SK-N-SH treated with all-trans-retinoic acid at 6 μM for 48 hours (cell line): Measurements from ENCODE around the gene PCDHGB2.
"Not testable (repeated sequence)": the region's sequence is repeated elsewhere in the genome, so short reads cannot be mapped to it uniquely, and the experiment has no call there.

Source experiments
- ATAC-seq: fragments of 200-7000 bp; cut with Tn5 transposase; 3 replicates; pipeline ENCODE4 v1.9.1; 2020; ENCODE audit warnings: mild to moderate bottlenecking, moderate library complexity
- ARNTL ChIP-seq: fragments of 450-650 bp; formaldehyde crosslinking; IDR thresholded peaks from 2 replicates; pipeline ENCODE4 v1.5.0; 2020; ENCODE audit warnings: low read depth, mild to moderate bottlenecking, moderate library complexity, borderline replicate concordance
- CSDC2 ChIP-seq: fragments of 250-450 bp; sonication (Bioruptor Pico); IDR thresholded peaks from 2 replicates; pipeline ENCODE4 v1.5.0; 2020; ENCODE audit warnings: mild to moderate bottlenecking, moderate library complexity
- ESRRG ChIP-seq: fragments of 250-450 bp; sonication (Bioruptor Pico); IDR thresholded peaks from 2 replicates; pipeline ENCODE4 v1.6.1; 2021; ENCODE audit warnings: mild to moderate bottlenecking
- GLIS3 ChIP-seq: fragments of 250-450 bp; sonication (Bioruptor Pico); IDR thresholded peaks from 2 replicates; pipeline ENCODE4 v1.5.0; 2020; ENCODE audit warnings: mild to moderate bottlenecking, moderate library complexity
- ISL1 ChIP-seq: fragments of 250-450 bp; sonication (Bioruptor Pico); IDR thresholded peaks from 2 replicates; pipeline ENCODE4 v2.1.2; 2022; ENCODE audit warnings: mild to moderate bottlenecking, moderate library complexity
- OSR1 ChIP-seq: fragments of 250-450 bp; sonication (Bioruptor Pico); IDR thresholded peaks from 2 replicates; pipeline ENCODE4 v1.8.0; 2022; ENCODE audit warnings: moderate library complexity, mild to moderate bottlenecking, inconsistent platforms
- PPARA ChIP-seq: fragments of 250-450 bp; sonication (Bioruptor Pico); IDR thresholded peaks from 2 replicates; pipeline ENCODE4 v1.5.0; 2020; ENCODE audit warnings: mild to moderate bottlenecking, borderline replicate concordance
- RARB ChIP-seq: fragments of 250-450 bp; sonication (Bioruptor Pico); IDR thresholded peaks from 2 replicates; pipeline ENCODE4 v1.8.0; 2021; ENCODE audit warnings: mild to moderate bottlenecking, moderate library complexity
- SNAI2 ChIP-seq: fragments of 250-450 bp; sonication (Bioruptor Pico); IDR thresholded peaks from 2 replicates; pipeline ENCODE4 v1.5.0; 2020; ENCODE audit warnings: mild to moderate bottlenecking, moderate library complexity
- TCF4 ChIP-seq: fragments of 250-450 bp; sonication (Bioruptor Pico); IDR thresholded peaks from 2 replicates; pipeline ENCODE4 v1.8.0; 2021; ENCODE audit warnings: mild to moderate bottlenecking, moderate library complexity, borderline replicate concordance
- TOX ChIP-seq: fragments of 250-450 bp; sonication (Bioruptor Pico); IDR thresholded peaks from 2 replicates; pipeline ENCODE4 v1.8.0; 2021; ENCODE audit warnings: mild to moderate bottlenecking, moderate library complexity, borderline replicate concordance
- ZC3H10 ChIP-seq: fragments of 250-450 bp; sonication (Bioruptor Pico); IDR thresholded peaks from 2 replicates; pipeline ENCODE4 v1.5.1; 2021; ENCODE audit warnings: mild to moderate bottlenecking, moderate library complexity
- ZFP3 ChIP-seq: fragments of 250-450 bp; sonication (Bioruptor Pico); IDR thresholded peaks from 2 replicates; pipeline ENCODE4 v1.5.0; 2020; ENCODE audit warnings: mild to moderate bottlenecking, moderate library complexity
- ZFP30 ChIP-seq: fragments of 450-650 bp; formaldehyde crosslinking; IDR thresholded peaks from 2 replicates; pipeline ENCODE4 v1.5.0; 2022; ENCODE audit warnings: mild to moderate bottlenecking, moderate library complexity
- ZNF565 ChIP-seq: fragments of 450-650 bp; formaldehyde crosslinking; conservative IDR thresholded peaks from 2 replicates; pipeline ENCODE4 v1.5.0; 2020; ENCODE audit warnings: low read depth, mild to moderate bottlenecking, moderate library complexity
- ZNF70 ChIP-seq: fragments of 450-650 bp; formaldehyde crosslinking; IDR thresholded peaks from 2 replicates; pipeline ENCODE4 v1.5.0; 2020; ENCODE audit warnings: mild to moderate bottlenecking, moderate library complexity
- ZNF8 ChIP-seq: fragments of 450-650 bp; formaldehyde crosslinking; IDR thresholded peaks from 2 replicates; pipeline ENCODE4 v1.5.0; 2020; ENCODE audit warnings: mild to moderate bottlenecking, moderate library complexity
- TF ChIP-seq, protein P1 (sequence below): fragments of 250-450 bp; sonication (Bioruptor Pico); IDR thresholded peaks from 2 replicates; pipeline ENCODE4 v1.5.0; 2020; ENCODE audit warnings: mild to moderate bottlenecking, moderate library complexity
- TF ChIP-seq, protein P2 (sequence below): fragments of 250-450 bp; sonication (Bioruptor Pico); IDR thresholded peaks from 2 replicates; pipeline ENCODE4 v1.8.0; 2020; ENCODE audit warnings: mild to moderate bottlenecking, moderate library complexity, borderline replicate concordance
- TF ChIP-seq, protein P3 (sequence below): fragments of 250-450 bp; sonication (Bioruptor Pico); IDR thresholded peaks from 2 replicates; pipeline ENCODE4 v1.8.0; 2021; ENCODE audit warnings: low read depth, mild to moderate bottlenecking, moderate library complexity, borderline replicate concordance
- TF ChIP-seq, protein P4 (sequence below): fragments of 250-450 bp; sonication (Bioruptor Pico); IDR thresholded peaks from 2 replicates; pipeline ENCODE4 v1.5.1; 2020; ENCODE audit warnings: low read depth, mild to moderate bottlenecking, moderate library complexity
- TF ChIP-seq, protein P5 (sequence below): fragments of 250-450 bp; sonication (Bioruptor Pico); IDR thresholded peaks from 2 replicates; pipeline ENCODE4 v1.5.1; 2021; ENCODE audit warnings: mild to moderate bottlenecking, moderate library complexity

The PCDHGB2 gene

DNA sequence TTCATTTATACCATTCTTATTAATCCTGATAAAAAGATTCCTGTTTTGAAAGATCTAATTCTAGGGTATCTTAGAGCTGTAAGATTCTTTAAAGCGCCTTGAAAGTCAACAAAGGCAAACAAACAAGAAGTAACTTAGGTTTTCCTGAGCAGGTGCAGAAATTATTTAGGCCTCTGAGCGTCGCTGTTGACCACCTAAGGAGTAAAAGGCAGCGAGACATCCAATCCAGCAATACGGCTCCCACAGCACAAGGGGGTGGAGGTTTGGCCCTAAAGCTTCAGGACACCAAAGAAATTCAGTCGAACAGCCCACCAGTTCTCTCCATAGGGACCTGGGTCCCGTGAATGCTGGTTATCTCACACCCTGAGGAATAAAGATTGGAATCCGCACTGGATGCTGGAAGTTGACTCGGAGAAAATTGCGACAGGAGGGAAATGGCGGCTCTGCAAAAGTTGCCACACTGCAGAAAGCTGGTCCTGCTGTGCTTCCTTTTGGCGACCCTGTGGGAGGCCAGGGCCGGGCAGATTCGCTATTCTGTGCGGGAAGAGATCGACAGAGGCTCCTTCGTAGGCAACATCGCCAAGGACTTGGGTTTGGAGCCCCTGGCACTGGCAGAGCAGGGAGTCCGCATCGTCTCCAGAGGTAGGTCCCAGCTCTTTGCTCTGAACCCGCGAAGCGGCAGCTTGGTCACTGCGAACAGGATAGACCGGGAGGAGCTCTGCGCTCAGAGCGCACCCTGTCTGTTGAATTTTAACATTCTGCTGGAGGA is 21.1 kb upstream of the PCDHGB2 start, which contains the start of gene PCDHGA2 (continued):
- TF ChIP-seq, protein P1, sequence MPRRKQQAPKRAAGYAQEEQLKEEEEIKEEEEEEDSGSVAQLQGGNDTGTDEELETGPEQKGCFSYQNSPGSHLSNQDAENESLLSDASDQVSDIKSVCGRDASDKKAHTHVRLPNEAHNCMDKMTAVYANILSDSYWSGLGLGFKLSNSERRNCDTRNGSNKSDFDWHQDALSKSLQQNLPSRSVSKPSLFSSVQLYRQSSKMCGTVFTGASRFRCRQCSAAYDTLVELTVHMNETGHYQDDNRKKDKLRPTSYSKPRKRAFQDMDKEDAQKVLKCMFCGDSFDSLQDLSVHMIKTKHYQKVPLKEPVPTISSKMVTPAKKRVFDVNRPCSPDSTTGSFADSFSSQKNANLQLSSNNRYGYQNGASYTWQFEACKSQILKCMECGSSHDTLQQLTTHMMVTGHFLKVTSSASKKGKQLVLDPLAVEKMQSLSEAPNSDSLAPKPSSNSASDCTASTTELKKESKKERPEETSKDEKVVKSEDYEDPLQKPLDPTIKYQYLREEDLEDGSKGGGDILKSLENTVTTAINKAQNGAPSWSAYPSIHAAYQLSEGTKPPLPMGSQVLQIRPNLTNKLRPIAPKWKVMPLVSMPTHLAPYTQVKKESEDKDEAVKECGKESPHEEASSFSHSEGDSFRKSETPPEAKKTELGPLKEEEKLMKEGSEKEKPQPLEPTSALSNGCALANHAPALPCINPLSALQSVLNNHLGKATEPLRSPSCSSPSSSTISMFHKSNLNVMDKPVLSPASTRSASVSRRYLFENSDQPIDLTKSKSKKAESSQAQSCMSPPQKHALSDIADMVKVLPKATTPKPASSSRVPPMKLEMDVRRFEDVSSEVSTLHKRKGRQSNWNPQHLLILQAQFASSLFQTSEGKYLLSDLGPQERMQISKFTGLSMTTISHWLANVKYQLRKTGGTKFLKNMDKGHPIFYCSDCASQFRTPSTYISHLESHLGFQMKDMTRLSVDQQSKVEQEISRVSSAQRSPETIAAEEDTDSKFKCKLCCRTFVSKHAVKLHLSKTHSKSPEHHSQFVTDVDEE (CRISPR knock-in tag), result no peak

DNA sequence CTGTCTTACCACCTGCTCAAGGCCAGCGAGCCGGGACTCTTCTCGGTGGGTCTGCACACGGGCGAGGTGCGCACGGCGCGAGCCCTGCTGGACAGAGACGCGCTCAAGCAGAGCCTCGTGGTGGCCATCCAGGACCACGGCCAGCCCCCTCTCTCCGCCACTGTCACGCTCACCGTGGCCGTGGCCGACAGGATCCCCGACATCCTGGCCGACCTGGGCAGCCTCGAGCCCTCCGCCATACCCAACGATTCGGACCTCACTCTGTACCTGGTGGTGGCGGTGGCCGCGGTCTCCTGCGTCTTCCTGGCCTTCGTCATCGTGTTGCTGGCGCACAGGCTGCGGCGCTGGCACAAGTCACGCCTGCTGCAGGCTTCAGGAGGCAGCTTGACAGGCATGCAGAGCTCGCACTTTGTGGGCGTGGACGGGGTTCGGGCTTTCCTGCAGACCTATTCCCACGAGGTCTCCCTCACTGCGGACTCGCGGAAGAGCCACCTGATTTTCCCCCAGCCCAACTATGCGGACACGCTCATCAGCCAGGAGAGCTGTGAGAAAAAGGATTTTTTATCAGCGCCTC is 18.9 kb upstream of the PCDHGB2 start:
- ATAC-seq, result not testable (repeated sequence)

DNA sequence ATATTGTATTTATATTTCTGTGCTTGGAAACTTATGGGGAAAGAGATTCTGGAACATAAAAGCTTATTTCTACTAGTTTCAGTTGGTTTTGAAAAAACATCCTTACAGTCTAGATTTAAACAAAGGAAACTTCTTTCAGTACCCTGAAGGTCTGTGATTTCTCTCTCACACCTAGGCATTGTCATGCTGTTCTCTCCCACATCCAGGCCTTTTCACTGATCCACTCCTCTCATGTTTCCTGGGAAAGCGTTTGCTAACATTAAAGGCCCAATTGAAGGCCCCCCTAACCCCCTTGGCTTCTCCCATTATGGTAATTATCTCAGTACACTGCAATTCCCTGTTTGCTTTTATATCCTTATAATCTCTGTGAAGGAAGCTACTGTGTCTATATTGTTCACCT is 17.0 kb upstream of the PCDHGB2 start:
- ATAC-seq, result no peak
- TF ChIP-seq ESRRG (CRISPR knock-in tag) (no peak), ZFP30 (no peak), ZC3H10 (CRISPR knock-in tag) (no peak), ARNTL (no peak), SNAI2 (CRISPR knock-in tag) (no peak), TOX (CRISPR knock-in tag) (no peak), CSDC2 (no peak), TCF4 (CRISPR knock-in tag) (no peak), ZNF8 (CRISPR knock-in tag) (no peak)
- TF ChIP-seq, all 23 proteins: peak for 0

DNA sequence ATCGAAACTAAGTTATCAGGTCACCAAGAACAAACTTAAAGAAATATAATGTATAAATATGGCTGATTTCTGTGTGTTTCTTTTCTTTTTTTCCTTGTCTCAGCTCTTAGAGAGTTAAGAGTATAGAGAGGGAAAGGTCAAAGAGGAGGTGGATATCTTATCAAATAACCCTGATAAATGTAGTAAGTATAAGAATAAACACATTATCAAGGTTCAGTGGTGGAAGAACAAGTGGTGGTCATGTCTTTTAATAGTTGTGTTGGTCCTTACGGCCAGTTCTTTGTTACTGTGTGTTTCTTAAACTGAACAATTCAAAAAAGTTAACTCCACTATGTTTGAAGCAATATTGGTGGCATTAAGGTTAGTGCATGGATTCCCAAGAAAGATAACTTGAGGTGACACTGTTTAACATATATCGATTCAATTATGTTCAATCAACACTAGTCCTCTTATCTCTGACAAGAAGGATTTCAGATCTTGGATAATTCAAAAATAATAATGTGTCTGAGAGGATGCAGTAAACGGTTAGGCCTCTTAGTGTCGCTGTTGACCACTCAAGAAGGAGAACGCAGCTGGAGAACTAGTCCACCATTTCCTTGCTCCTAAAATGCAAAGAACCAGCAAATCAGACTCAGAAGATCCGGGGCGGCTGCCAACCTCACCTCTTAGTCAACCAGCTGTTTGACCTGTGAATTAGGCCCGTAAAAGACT is 16.4 kb upstream of the PCDHGB2 start, which contains the start of gene PCDHGA3:
PCDHGA3 (plus strand) TSS at position 588 of the 711 bp plus-strand sequence. CDS start 205 bp downstream, outside the sequence.
- TF ChIP-seq, protein P2, sequence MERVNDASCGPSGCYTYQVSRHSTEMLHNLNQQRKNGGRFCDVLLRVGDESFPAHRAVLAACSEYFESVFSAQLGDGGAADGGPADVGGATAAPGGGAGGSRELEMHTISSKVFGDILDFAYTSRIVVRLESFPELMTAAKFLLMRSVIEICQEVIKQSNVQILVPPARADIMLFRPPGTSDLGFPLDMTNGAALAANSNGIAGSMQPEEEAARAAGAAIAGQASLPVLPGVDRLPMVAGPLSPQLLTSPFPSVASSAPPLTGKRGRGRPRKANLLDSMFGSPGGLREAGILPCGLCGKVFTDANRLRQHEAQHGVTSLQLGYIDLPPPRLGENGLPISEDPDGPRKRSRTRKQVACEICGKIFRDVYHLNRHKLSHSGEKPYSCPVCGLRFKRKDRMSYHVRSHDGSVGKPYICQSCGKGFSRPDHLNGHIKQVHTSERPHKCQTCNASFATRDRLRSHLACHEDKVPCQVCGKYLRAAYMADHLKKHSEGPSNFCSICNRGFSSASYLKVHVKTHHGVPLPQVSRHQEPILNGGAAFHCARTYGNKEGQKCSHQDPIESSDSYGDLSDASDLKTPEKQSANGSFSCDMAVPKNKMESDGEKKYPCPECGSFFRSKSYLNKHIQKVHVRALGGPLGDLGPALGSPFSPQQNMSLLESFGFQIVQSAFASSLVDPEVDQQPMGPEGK (CRISPR knock-in tag), result no peak
- TF ChIP-seq TOX (CRISPR knock-in tag) (no peak), TCF4 (CRISPR knock-in tag) (no peak), ZNF70 (CRISPR knock-in tag) (no peak), RARB (no peak), ISL1 (CRISPR knock-in tag) (no peak), GLIS3 (CRISPR knock-in tag) (no peak), OSR1 (CRISPR knock-in tag) (no peak), ESRRG (CRISPR knock-in tag) (no peak), ZFP3 (no peak), ZNF565 (CRISPR knock-in tag) (no peak), ZNF8 (CRISPR knock-in tag) (no peak), SNAI2 (CRISPR knock-in tag) (no peak), PPARA (CRISPR knock-in tag) (no peak), CSDC2 (no peak), ZFP30 (no peak)
- TF ChIP-seq, protein P1 (CRISPR knock-in tag), result no peak
- TF ChIP-seq, protein P3, sequence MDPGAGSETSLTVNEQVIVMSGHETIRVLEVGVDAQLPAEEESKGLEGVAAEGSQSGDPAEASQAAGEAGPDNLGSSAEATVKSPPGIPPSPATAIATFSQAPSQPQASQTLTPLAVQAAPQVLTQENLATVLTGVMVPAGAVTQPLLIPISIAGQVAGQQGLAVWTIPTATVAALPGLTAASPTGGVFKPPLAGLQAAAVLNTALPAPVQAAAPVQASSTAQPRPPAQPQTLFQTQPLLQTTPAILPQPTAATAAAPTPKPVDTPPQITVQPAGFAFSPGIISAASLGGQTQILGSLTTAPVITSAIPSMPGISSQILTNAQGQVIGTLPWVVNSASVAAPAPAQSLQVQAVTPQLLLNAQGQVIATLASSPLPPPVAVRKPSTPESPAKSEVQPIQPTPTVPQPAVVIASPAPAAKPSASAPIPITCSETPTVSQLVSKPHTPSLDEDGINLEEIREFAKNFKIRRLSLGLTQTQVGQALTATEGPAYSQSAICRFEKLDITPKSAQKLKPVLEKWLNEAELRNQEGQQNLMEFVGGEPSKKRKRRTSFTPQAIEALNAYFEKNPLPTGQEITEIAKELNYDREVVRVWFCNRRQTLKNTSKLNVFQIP, result no peak
- TF ChIP-seq, protein P4, sequence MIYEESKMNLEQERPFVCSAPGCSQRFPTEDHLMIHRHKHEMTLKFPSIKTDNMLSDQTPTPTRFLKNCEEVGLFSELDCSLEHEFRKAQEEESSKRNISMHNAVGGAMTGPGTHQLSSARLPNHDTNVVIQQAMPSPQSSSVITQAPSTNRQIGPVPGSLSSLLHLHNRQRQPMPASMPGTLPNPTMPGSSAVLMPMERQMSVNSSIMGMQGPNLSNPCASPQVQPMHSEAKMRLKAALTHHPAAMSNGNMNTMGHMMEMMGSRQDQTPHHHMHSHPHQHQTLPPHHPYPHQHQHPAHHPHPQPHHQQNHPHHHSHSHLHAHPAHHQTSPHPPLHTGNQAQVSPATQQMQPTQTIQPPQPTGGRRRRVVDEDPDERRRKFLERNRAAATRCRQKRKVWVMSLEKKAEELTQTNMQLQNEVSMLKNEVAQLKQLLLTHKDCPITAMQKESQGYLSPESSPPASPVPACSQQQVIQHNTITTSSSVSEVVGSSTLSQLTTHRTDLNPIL (CRISPR knock-in tag), result no peak
- TF ChIP-seq, protein P5, sequence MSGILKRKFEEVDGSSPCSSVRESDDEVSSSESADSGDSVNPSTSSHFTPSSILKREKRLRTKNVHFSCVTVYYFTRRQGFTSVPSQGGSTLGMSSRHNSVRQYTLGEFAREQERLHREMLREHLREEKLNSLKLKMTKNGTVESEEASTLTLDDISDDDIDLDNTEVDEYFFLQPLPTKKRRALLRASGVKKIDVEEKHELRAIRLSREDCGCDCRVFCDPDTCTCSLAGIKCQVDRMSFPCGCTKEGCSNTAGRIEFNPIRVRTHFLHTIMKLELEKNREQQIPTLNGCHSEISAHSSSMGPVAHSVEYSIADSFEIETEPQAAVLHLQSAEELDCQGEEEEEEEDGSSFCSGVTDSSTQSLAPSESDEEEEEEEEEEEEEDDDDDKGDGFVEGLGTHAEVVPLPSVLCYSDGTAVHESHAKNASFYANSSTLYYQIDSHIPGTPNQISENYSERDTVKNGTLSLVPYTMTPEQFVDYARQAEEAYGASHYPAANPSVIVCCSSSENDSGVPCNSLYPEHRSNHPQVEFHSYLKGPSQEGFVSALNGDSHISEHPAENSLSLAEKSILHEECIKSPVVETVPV, result no peak
- ATAC-seq, result no peak
